Uterus (tissue), 2 donors: ENCODE results near the gene GJC2.

Experiments
- POLR2A ChIP-seq, 2 donors: fragments of 450-650 bp; IDR thresholded peaks; one replicate each; pipeline ENCODE4 v1.6.1; 2016; ENCODE audit warnings: antibody characterized with exemption in 2 of 2, mild to moderate bottlenecking in 1 of 2, moderate library complexity in 1 of 2
- TF ChIP-seq, protein P1 (sequence below), 4 experiments: fragments of 200-600 bp in 2 of 4; fragments of 450-650 bp in 2 of 4; sonication (generic) in 2 of 4; IDR thresholded peaks; one replicate each; pipeline ENCODE4 v1.5.1; 2016 to 2019; ENCODE audit warnings: antibody characterized with exemption in 4 of 4, mild to moderate bottlenecking in 2 of 4, moderate library complexity in 1 of 4

DNA sequence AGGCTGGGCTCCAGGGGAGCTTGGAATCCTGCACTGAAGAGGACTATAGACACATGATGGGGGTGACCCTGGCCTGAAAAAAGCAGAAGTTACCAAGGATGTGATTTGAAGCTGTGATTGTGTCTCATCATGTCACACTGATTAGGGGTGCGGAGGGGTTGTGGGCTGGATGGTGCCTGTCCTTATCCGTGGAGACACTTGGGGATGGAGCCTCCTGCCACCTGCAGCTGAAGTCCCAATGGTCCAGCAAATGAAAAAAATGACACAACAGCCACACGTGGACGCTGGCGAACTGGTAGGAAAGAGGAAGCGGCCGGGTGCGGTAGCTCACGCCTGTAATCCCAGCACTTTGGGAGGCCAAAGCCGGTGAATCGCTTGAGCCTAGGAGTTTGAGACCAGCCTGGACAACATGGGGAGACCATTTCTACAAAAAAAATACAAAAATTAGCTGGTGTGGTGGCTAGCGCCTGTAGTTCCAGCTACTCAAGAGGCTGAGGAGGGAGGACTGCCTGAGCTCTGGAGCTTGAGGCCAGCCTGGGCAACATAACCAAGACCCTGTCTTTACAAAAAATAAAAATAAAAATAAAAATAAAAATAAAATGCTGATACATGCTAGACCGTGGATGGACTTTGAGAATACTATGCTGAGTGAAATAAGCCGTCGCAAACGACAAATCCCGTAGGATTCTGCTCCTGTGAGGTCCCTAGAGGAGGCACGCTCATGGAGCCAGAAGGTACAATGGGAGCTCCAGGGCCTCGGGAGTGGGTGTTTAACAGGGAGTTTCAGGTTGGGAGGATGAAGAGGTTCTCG is 15.0 kb downstream of the GJC2 start:
- TF ChIP-seq, protein P1, sequence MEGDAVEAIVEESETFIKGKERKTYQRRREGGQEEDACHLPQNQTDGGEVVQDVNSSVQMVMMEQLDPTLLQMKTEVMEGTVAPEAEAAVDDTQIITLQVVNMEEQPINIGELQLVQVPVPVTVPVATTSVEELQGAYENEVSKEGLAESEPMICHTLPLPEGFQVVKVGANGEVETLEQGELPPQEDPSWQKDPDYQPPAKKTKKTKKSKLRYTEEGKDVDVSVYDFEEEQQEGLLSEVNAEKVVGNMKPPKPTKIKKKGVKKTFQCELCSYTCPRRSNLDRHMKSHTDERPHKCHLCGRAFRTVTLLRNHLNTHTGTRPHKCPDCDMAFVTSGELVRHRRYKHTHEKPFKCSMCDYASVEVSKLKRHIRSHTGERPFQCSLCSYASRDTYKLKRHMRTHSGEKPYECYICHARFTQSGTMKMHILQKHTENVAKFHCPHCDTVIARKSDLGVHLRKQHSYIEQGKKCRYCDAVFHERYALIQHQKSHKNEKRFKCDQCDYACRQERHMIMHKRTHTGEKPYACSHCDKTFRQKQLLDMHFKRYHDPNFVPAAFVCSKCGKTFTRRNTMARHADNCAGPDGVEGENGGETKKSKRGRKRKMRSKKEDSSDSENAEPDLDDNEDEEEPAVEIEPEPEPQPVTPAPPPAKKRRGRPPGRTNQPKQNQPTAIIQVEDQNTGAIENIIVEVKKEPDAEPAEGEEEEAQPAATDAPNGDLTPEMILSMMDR (IDR thresholded peaks at IDR 0.05) = no peak
- TF ChIP-seq POLR2A (IDR thresholded peaks at IDR 0.05) = no peak
